Measurements from ENCODE around the gene CCER1.

GRCh38 chr12:90916516-90916915, 38.5 kb downstream of the CCER1 start:
- TF ChIP-seq EZH2phosphoT487 (IDR thresholded peaks at IDR 0.05) (no peak), CTCF (IDR thresholded peaks at IDR 0.05) (no peak), EZH2 (IDR thresholded peaks at IDR 0.05) (no peak)
